ENCODE results near the gene DGAT2. TPM values are rescaled to one million over a fixed set of nuclear protein-coding genes. Genes with fewer than 3 reads are reported as not detected.
A peak's percentile ranks its signal among the peaks of the same experiment; 100 is the strongest.
"Not testable (repeated sequence)": the region's sequence is repeated elsewhere in the genome, so short reads cannot be mapped to it uniquely, and the experiment has no call there.

DGAT2 gene
- total RNA-seq, 1 experiment from 2014 or later = 10.3 TPM

- H3K4me3 ChIP-seq, H3K36me3 ChIP-seq, DNase-seq, H3K27me3 ChIP-seq, H3K9me3 ChIP-seq: not testable (repeated sequence)
Measured at GRCh38 chr11:75743159-75743558, 25.4 kb upstream of the DGAT2 start.

- no peak for DNase-seq
- Histone ChIP-seq H3K4me3 (no peak overlapping the region), H3K36me3 (no peaks in the 10 kb centered on the region), H3K9me3 (no peaks in the 10 kb centered on the region), H3K27me3 (peaks cover 7% of the 10 kb centered on the region)
Measured at GRCh38 chr11:75743711-75744563, 24.6 kb upstream of the DGAT2 start.

- Histone ChIP-seq H3K4me3 (no peak overlapping the region), H3K27me3 (peaks cover 3% of the 10 kb centered on the region), H3K36me3 (no peaks in the 10 kb centered on the region), H3K9me3 (no peaks in the 10 kb centered on the region)
- no peak for DNase-seq
Measured at GRCh38 chr11:75745807-75746206, 22.8 kb upstream of the DGAT2 start.

GRCh38 chr11:75748729-75749273 is 19.8 kb upstream of the DGAT2 start:
- not testable (repeated sequence) for H3K36me3 ChIP-seq, H3K9me3 ChIP-seq, DNase-seq, H3K4me3 ChIP-seq, H3K27me3 ChIP-seq

- not testable (repeated sequence) for H3K27me3 ChIP-seq, DNase-seq, H3K36me3 ChIP-seq, H3K9me3 ChIP-seq, H3K4me3 ChIP-seq
Measured at GRCh38 chr11:75754933-75755332, 13.6 kb upstream of the DGAT2 start.

GRCh38 chr11:75757651-75758050 is 10.9 kb upstream of the DGAT2 start:
- Histone ChIP-seq H3K9me3 (no peaks in the 10 kb centered on the region), H3K36me3 (no peaks in the 10 kb centered on the region), H3K4me3 (no peak overlapping the region), H3K27me3 (peaks cover 8% of the 10 kb centered on the region; the same call in 1 of the 2 replicates)
- DNase-seq = no peak

GRCh38 chr11:75759832-75760231 is 8.7 kb upstream of the DGAT2 start:
- Histone ChIP-seq H3K4me3 (no peak overlapping the region), H3K27me3 (peaks cover 8% of the 10 kb centered on the region; the same call in 1 of the 2 replicates), H3K9me3 (no peaks in the 10 kb centered on the region), H3K36me3 (no peaks in the 10 kb centered on the region)
- no peak for DNase-seq

- Histone ChIP-seq H3K4me3 (no peak overlapping the region), H3K36me3 (no peaks in the 10 kb centered on the region), H3K27me3 (peaks cover 8% of the 10 kb centered on the region; the same call in 1 of the 2 replicates), H3K9me3 (no peaks in the 10 kb centered on the region)
- DNase-seq = no peak
Measured at GRCh38 chr11:75760243-75760642, 8.3 kb upstream of the DGAT2 start.

- H3K9me3 ChIP-seq = no peaks in the 10 kb centered on the region
- no peaks in the 10 kb centered on the region for H3K36me3 ChIP-seq
- no peak overlapping the region for H3K4me3 ChIP-seq
- peaks cover 8% of the 10 kb centered on the region; the same call in 1 of the 2 replicates for H3K27me3 ChIP-seq
- no peak for DNase-seq
Measured at GRCh38 chr11:75760710-75761493, 7.7 kb upstream of the DGAT2 start.

GRCh38 chr11:75762158-75762557 is 6.4 kb upstream of the DGAT2 start:
- no peaks in the 10 kb centered on the region for H3K9me3 ChIP-seq
- no peak for DNase-seq
- no peak overlapping the region for H3K4me3 ChIP-seq
- H3K27me3 ChIP-seq = no peaks in the 10 kb centered on the region
- no peaks in the 10 kb centered on the region for H3K36me3 ChIP-seq

- Histone ChIP-seq H3K36me3 (no peaks in the 10 kb centered on the region), H3K27me3 (no peaks in the 10 kb centered on the region), H3K9me3 (no peaks in the 10 kb centered on the region), H3K4me3 (no peak overlapping the region)
- no peak for DNase-seq
Measured at GRCh38 chr11:75762885-75763284, 5.7 kb upstream of the DGAT2 start.

- no peak overlapping the region for H3K4me3 ChIP-seq
- H3K27me3 ChIP-seq = peaks cover 5% of the 10 kb centered on the region
- H3K9me3 ChIP-seq = no peaks in the 10 kb centered on the region
- peak; percentile 60 for DNase-seq
- H3K36me3 ChIP-seq = no peaks in the 10 kb centered on the region
Measured at GRCh38 chr11:75763846-75764245, 4.7 kb upstream of the DGAT2 start.

GRCh38 chr11:75765116-75765515 is 3.5 kb upstream of the DGAT2 start:
- no peak overlapping the region for H3K4me3 ChIP-seq
- no peaks in the 10 kb centered on the region for H3K36me3 ChIP-seq
- H3K27me3 ChIP-seq = peaks cover 14% of the 10 kb centered on the region
- H3K9me3 ChIP-seq = no peaks in the 10 kb centered on the region
- no peak for DNase-seq

- DNase-seq = no peak
- H3K9me3 ChIP-seq = no peaks in the 10 kb centered on the region
- H3K4me3 ChIP-seq = no peak overlapping the region
- H3K36me3 ChIP-seq = no peaks in the 10 kb centered on the region
- H3K27me3 ChIP-seq = peaks cover 14% of the 10 kb centered on the region
Measured at GRCh38 chr11:75766443-75767227, 1.9 kb upstream of the DGAT2 start.

- Histone ChIP-seq H3K4me3 (no peak overlapping the region), H3K27me3 (peaks cover 14% of the 10 kb centered on the region), H3K36me3 (no peaks in the 10 kb centered on the region), H3K9me3 (no peaks in the 10 kb centered on the region)
- DNase-seq = no peak
Measured at GRCh38 chr11:75767228-75767572, 1.4 kb upstream of the DGAT2 start.

GRCh38 chr11:75767793-75768111 is 826 bp upstream of the DGAT2 start:
- DNase-seq = no peak
- Histone ChIP-seq H3K27me3 (peaks cover 14% of the 10 kb centered on the region), H3K36me3 (no peaks in the 10 kb centered on the region), H3K4me3 (no peak overlapping the region), H3K9me3 (no peaks in the 10 kb centered on the region)
